WTC11 (cell line): ENCODE measurements around the gene TAC4. TPM values are rescaled to one million over a fixed set of nuclear protein-coding genes. Genes with fewer than 3 reads are reported as not detected.
"Not testable (repeated sequence)": the region's sequence is repeated elsewhere in the genome, so short reads cannot be mapped to it uniquely, and the experiment has no call there.

Experiments
- ATAC-seq: fragments of 200-7000 bp; cut with Tn5 transposase; 2 replicates; pipeline ENCODE4 v1.10.0; 2021; ENCODE audit warnings: mild to moderate bottlenecking, moderate library complexity
- CTCF ChIA-PET: fragments of 300-600 bp; sonication (Branson Sonifier 250); formaldehyde crosslinking; loops from one replicate; lab custom pipeline; 2021; ENCODE audit warnings: antibody characterized with exemption; lab: Charles Lee
- POLR2A ChIA-PET: fragments of 350-600 bp; sonication (Branson Sonifier 250); formaldehyde crosslinking; loops from one replicate; lab custom pipeline; 2021; ENCODE audit warnings: antibody characterized with exemption; lab: Charles Lee
- DNase-seq: peaks from one replicate; pipeline ENCODE4 v3.0.0; 2021; ENCODE audit warnings: low spot score
- H3K27ac Mint-ChIP-seq: 2 replicates; pipeline ENCODE4 v1.8.0; 2021; ENCODE audit warnings: mixed read lengths
- H3K27me3 Mint-ChIP-seq: 2 replicates; pipeline ENCODE4 v1.8.0; 2021; ENCODE audit warnings: low read depth, mild to moderate bottlenecking, moderate library complexity, mixed read lengths
- H3K36me3 Mint-ChIP-seq: 2 replicates; pipeline ENCODE4 v1.8.0; 2021; ENCODE audit warnings: mixed read lengths
- H3K4me1 Mint-ChIP-seq: 2 replicates; pipeline ENCODE4 v1.8.0; 2022; ENCODE audit warnings: mixed read lengths
- H3K4me3 Mint-ChIP-seq: 2 replicates; pipeline ENCODE4 v1.8.0; 2021; ENCODE audit warnings: mild to moderate bottlenecking, moderate library complexity, mixed read lengths
- H3K9me3 Mint-ChIP-seq: 2 replicates; pipeline ENCODE4 v1.8.0; 2021; ENCODE audit warnings: mixed read lengths
- ATF2 ChIP-seq: sonication (generic); formaldehyde crosslinking; IDR thresholded peaks from 2 replicates; pipeline ENCODE4 v1.8.1; 2022; ENCODE audit warnings: low read depth, missing genetic modification reagents, borderline replicate concordance
- CTCF ChIP-seq: fragments of 200-600 bp; IDR thresholded peaks from 2 replicates; pipeline ENCODE4 v1.8.0; 2022; ENCODE audit warnings: antibody characterized with exemption
- EMX1 ChIP-seq: fragments of 250-450 bp; sonication (Bioruptor Pico); IDR thresholded peaks from 2 replicates; pipeline ENCODE4 v1.8.0; 2021; ENCODE audit warnings: mild to moderate bottlenecking
- ERG ChIP-seq: fragments of 250-450 bp; sonication (Bioruptor Pico); IDR thresholded peaks from 2 replicates; pipeline ENCODE4 v1.8.0; 2021; ENCODE audit warnings: mild to moderate bottlenecking
- MLX ChIP-seq: sonication (generic); formaldehyde crosslinking; IDR thresholded peaks from 2 replicates; pipeline ENCODE4 v1.8.1; 2023; ENCODE audit warnings: mild to moderate bottlenecking, missing genetic modification reagents, moderate library complexity
- MXD4 ChIP-seq: fragments of 250-450 bp; sonication (Bioruptor Pico); IDR thresholded peaks from 2 replicates; pipeline ENCODE4 v1.8.0; 2021; ENCODE audit warnings: mild to moderate bottlenecking, moderate library complexity, borderline replicate concordance
- MYBL2 ChIP-seq: sonication (generic); formaldehyde crosslinking; IDR thresholded peaks from 2 replicates; pipeline ENCODE4 v1.8.1; 2023; ENCODE audit warnings: mild to moderate bottlenecking, moderate library complexity, missing genetic modification reagents
- NR3C1 ChIP-seq: sonication (generic); formaldehyde crosslinking; conservative IDR thresholded peaks from 2 replicates; pipeline ENCODE4 v1.8.1; 2023; ENCODE audit warnings: low read depth, mild to moderate bottlenecking, missing genetic modification reagents
- PREB ChIP-seq: sonication (generic); formaldehyde crosslinking; IDR thresholded peaks from 2 replicates; pipeline ENCODE4 v1.8.1; 2022; ENCODE audit warnings: mild to moderate bottlenecking, missing genetic modification reagents, moderate library complexity, borderline replicate concordance
- SMAD3 ChIP-seq: sonication (generic); formaldehyde crosslinking; IDR thresholded peaks from 2 replicates; pipeline ENCODE4 v1.8.0; 2022; ENCODE audit warnings: missing genetic modification reagents, mild to moderate bottlenecking, borderline replicate concordance
- SOX15 ChIP-seq: fragments of 250-450 bp; sonication (Bioruptor Pico); IDR thresholded peaks from 2 replicates; pipeline ENCODE4 v1.9.0; 2021; ENCODE audit warnings: mild to moderate bottlenecking
- STAT6 ChIP-seq: sonication (generic); formaldehyde crosslinking; conservative IDR thresholded peaks from 2 replicates; pipeline ENCODE4 v1.8.1; 2023; ENCODE audit warnings: mild to moderate bottlenecking, low read depth, missing genetic modification reagents, moderate library complexity
- TCF7 ChIP-seq: sonication (generic); formaldehyde crosslinking; IDR thresholded peaks from 2 replicates; pipeline ENCODE4 v1.8.0; 2022; ENCODE audit warnings: mild to moderate bottlenecking, low read depth, missing genetic modification reagents, moderate library complexity
- USF2 ChIP-seq: sonication (generic); formaldehyde crosslinking; IDR thresholded peaks from 2 replicates; pipeline ENCODE4 v1.8.1; 2023; ENCODE audit warnings: mild to moderate bottlenecking, missing genetic modification reagents, moderate library complexity
- ZNF232 ChIP-seq: sonication (generic); formaldehyde crosslinking; IDR thresholded peaks from 2 replicates; pipeline ENCODE4 v1.8.0; 2022; ENCODE audit warnings: mild to moderate bottlenecking, missing genetic modification reagents
- ZNF396 ChIP-seq: fragments of 250-450 bp; sonication (Bioruptor Pico); IDR thresholded peaks from 2 replicates; pipeline ENCODE4 v1.8.0; 2021; ENCODE audit warnings: mild to moderate bottlenecking, moderate library complexity, borderline replicate concordance
- ZNF423 ChIP-seq: fragments of 250-450 bp; sonication (Bioruptor Pico); IDR thresholded peaks from 2 replicates; pipeline ENCODE4 v2.1.2; 2022; ENCODE audit warnings: mild to moderate bottlenecking, moderate library complexity
- ZNF671 ChIP-seq: fragments of 250-450 bp; sonication (Bioruptor Pico); IDR thresholded peaks from 2 replicates; pipeline ENCODE4 v1.8.0; 2021; ENCODE audit warnings: mild to moderate bottlenecking
- total RNA-seq: library from RNA; stranded (reverse); gene quantifications from 3 replicates; pipeline ENCODE4 v1.2.3, GENCODE V29; 2021

TAC4 gene
- total RNA-seq, 1 experiment from 2014 or later, result not detected

- Mint-ChIP-seq H3K4me1 (peaks cover 19% of the 10 kb centered on the region), H3K36me3 (peaks cover 76% of the 10 kb centered on the region), H3K9me3 (no peaks in the 10 kb centered on the region), H3K27ac (peak overlapping the region; percentile 53; the same call in 1 of the 2 replicates), H3K27me3 (no peaks in the 10 kb centered on the region), H3K4me3 (no peak overlapping the region)
- no peak for DNase-seq
- POLR2A ChIA-PET, result no interaction called here
- no peak for TF ChIP-seq STAT6 (CRISPR knock-in tag)
- no peak for TF ChIP-seq ZNF671 (CRISPR knock-in tag)
- TF ChIP-seq ZNF232 (CRISPR knock-in tag), result no peak
- no peak for TF ChIP-seq MXD4 (CRISPR knock-in tag)
- no peak for TF ChIP-seq SOX15 (CRISPR knock-in tag)
- TF ChIP-seq ERG (CRISPR knock-in tag), result no peak
- no peak for TF ChIP-seq MLX (CRISPR knock-in tag)
- no peak for TF ChIP-seq EMX1 (CRISPR knock-in tag)
- no peak for TF ChIP-seq MYBL2
- TF ChIP-seq CTCF, result no peak
- TF ChIP-seq ZNF423 (CRISPR knock-in tag), result no peak
- no peak for TF ChIP-seq SMAD3 (CRISPR knock-in tag)
- no peak for TF ChIP-seq USF2 (CRISPR knock-in tag)
- TF ChIP-seq PREB (CRISPR knock-in tag), result no peak
- CTCF ChIA-PET, result no interaction called here
- no peak for ATAC-seq
These were observed 18.8 kb downstream of the TAC4 start for GRCh38 chr17:49829026-49829425.

- DNase-seq, H3K4me3 Mint-ChIP-seq, POLR2A ChIA-PET, ATAC-seq, H3K9me3 Mint-ChIP-seq, CTCF ChIA-PET, H3K27me3 Mint-ChIP-seq: not testable (repeated sequence)
- Mint-ChIP-seq H3K36me3 (peaks cover 76% of the 10 kb centered on the region), H3K4me1 (peaks cover 24% of the 10 kb centered on the region), H3K27ac (peak overlapping the region; percentile 78)
These were observed 19.5 kb downstream of the TAC4 start for GRCh38 chr17:49828325-49828724.

GRCh38 chr17:49825645-49826044 lies 22.2 kb downstream of the TAC4 start:
- ChIA-PET CTCF (no interaction called here), POLR2A (no interaction called here)
- H3K36me3 Mint-ChIP-seq, result peaks cover 87% of the 10 kb centered on the region
- 0 out of 2 replicates have a peak overlapping the region, but pooled peaks have one; percentile 2 for H3K27ac Mint-ChIP-seq
- DNase-seq, result no peak
- H3K9me3 Mint-ChIP-seq, result no peaks in the 10 kb centered on the region
- ATAC-seq, result no peak
- no peak for TF ChIP-seq NR3C1 (CRISPR knock-in tag)
- TF ChIP-seq TCF7 (CRISPR knock-in tag), result no peak
- TF ChIP-seq ZNF396, result no peak
- TF ChIP-seq ATF2, result no peak
- H3K4me1 Mint-ChIP-seq, result peaks cover 38% of the 10 kb centered on the region
- H3K27me3 Mint-ChIP-seq, result no peaks in the 10 kb centered on the region
- no peak overlapping the region for H3K4me3 Mint-ChIP-seq
